SK-N-SH treated with all-trans-retinoic acid at 6 μM for 48 hours (cell line): ENCODE results near the gene OR52I2.

ENCODE experiments used
- POU6F1 ChIP-seq: fragments of 250-450 bp; sonication (Bioruptor Pico); IDR thresholded peaks from 2 replicates; pipeline ENCODE4 v1.8.0; 2021; ENCODE audit warnings: low read depth, mild to moderate bottlenecking, moderate library complexity, borderline replicate concordance
- RARB ChIP-seq: fragments of 250-450 bp; sonication (Bioruptor Pico); IDR thresholded peaks from 2 replicates; pipeline ENCODE4 v1.8.0; 2021; ENCODE audit warnings: mild to moderate bottlenecking, moderate library complexity
- SNAI2 ChIP-seq: fragments of 250-450 bp; sonication (Bioruptor Pico); IDR thresholded peaks from 2 replicates; pipeline ENCODE4 v1.5.0; 2020; ENCODE audit warnings: mild to moderate bottlenecking, moderate library complexity
- TOX ChIP-seq: fragments of 250-450 bp; sonication (Bioruptor Pico); IDR thresholded peaks from 2 replicates; pipeline ENCODE4 v1.8.0; 2021; ENCODE audit warnings: mild to moderate bottlenecking, moderate library complexity, borderline replicate concordance
- TSHZ2 ChIP-seq: fragments of 250-450 bp; sonication (Bioruptor Pico); IDR thresholded peaks from 2 replicates; pipeline ENCODE4 v1.5.0; 2020; ENCODE audit warnings: mild to moderate bottlenecking, moderate library complexity
- ZNF565 ChIP-seq: fragments of 450-650 bp; formaldehyde crosslinking; conservative IDR thresholded peaks from 2 replicates; pipeline ENCODE4 v1.5.0; 2020; ENCODE audit warnings: low read depth, mild to moderate bottlenecking, moderate library complexity
- ZNF70 ChIP-seq: fragments of 450-650 bp; formaldehyde crosslinking; IDR thresholded peaks from 2 replicates; pipeline ENCODE4 v1.5.0; 2020; ENCODE audit warnings: mild to moderate bottlenecking, moderate library complexity

- TF ChIP-seq RARB (CRISPR knock-in tag) (no peak), ZNF565 (CRISPR knock-in tag) (no peak), SNAI2 (CRISPR knock-in tag) (no peak), TSHZ2 (CRISPR knock-in tag) (no peak), POU6F1 (CRISPR knock-in tag) (no peak), TOX (CRISPR knock-in tag) (no peak), ZNF70 (CRISPR knock-in tag) (no peak)
Observed at GRCh38 chr11:4639931-4640330, 58.4 kb downstream of the OR52I2 start.
